ENCODE results near the gene ITSN1.

Gene ITSN1

GRCh38 chr21:33940164-33940880 is 298.0 kb downstream of the ITSN1 start:
- DNase-seq: no peak
- intact Hi-C loops (cut with DNase I): no loop called here

- intact Hi-C loops (cut with DNase I): no loop called here
- no peak for DNase-seq
Measured at GRCh38 chr21:33940881-33941245, 298.6 kb downstream of the ITSN1 start.

GRCh38 chr21:33942426-33942825 is 300.1 kb downstream of the ITSN1 start:
- intact Hi-C loops (cut with DNase I): no loop called here
- DNase-seq: no peak

GRCh38 chr21:33943293-33943692 is 301.0 kb downstream of the ITSN1 start:
- DNase-seq: no peak
- intact Hi-C loops (cut with DNase I): no loop called here

GRCh38 chr21:33944185-33944763 is 302.0 kb downstream of the ITSN1 start:
- intact Hi-C loops (cut with DNase I): no loop called here
- no peak for DNase-seq

- intact Hi-C loops (cut with DNase I): no loop called here
Measured at GRCh38 chr21:33945652-33946270, 303.5 kb downstream of the ITSN1 start.

GRCh38 chr21:33947451-33948095 is 305.3 kb downstream of the ITSN1 start:
- intact Hi-C loops (cut with DNase I): no loop called here
- DNase-seq: peak in 9 of 10 donors; percentile 42 to 95 (median 59)

More at GRCh38 chr21:33945652-33946270, 303.5 kb downstream of the ITSN1 start:
- DNase-seq: no peak

GRCh38 chr21:33948096-33948950 is 306.0 kb downstream of the ITSN1 start:
- DNase-seq: peak; percentile 38 to 98 (median 79)
- intact Hi-C loops (cut with DNase I): no loop called here

- intact Hi-C loops (cut with DNase I): no loop called here
- no peak for DNase-seq
Measured at GRCh38 chr21:33948951-33949444, 306.7 kb downstream of the ITSN1 start.

All from posterior cingulate gyrus (tissue), 11 donors.